GM19240 (cell line): ENCODE measurements around the gene UVRAG.
"Not testable (repeated sequence)": the region's sequence is repeated elsewhere in the genome, so short reads cannot be mapped to it uniquely, and the experiment has no call there.

Source experiments
- DNase-seq: peaks from one replicate; pipeline ENCODE4 v3.0.0; 2011; ENCODE audit warnings: low spot score; ENCODE audit not compliant: insufficient read length

UVRAG gene

GRCh38 chr11:75946531-75947530, 131.8 kb downstream of the UVRAG start:
- no peak for DNase-seq

- no peak for DNase-seq
Observed at GRCh38 chr11:75949023-75949672, 134.1 kb downstream of the UVRAG start.

GRCh38 chr11:75950141-75950540, 135.1 kb downstream of the UVRAG start:
- DNase-seq = no peak

- DNase-seq = no peak
Observed at GRCh38 chr11:75954039-75954438, 139.0 kb downstream of the UVRAG start.

GRCh38 chr11:75955443-75955842, 140.4 kb downstream of the UVRAG start:
- no peak for DNase-seq

- no peak for DNase-seq
Observed at GRCh38 chr11:75959540-75959939, 144.5 kb downstream of the UVRAG start.

GRCh38 chr11:75964071-75964470, 149.1 kb downstream of the UVRAG start:
- no peak for DNase-seq

GRCh38 chr11:75966537-75967287, 151.7 kb downstream of the UVRAG start:
- no peak for DNase-seq

GRCh38 chr11:75968021-75968625, 153.1 kb downstream of the UVRAG start:
- no peak for DNase-seq

- DNase-seq = no peak
Observed at GRCh38 chr11:75969626-75970308, 154.8 kb downstream of the UVRAG start.

- DNase-seq = not testable (repeated sequence)
Observed at GRCh38 chr11:75973710-75974109, 158.7 kb downstream of the UVRAG start.

GRCh38 chr11:75979075-75979474, 164.1 kb downstream of the UVRAG start:
- not testable (repeated sequence) for DNase-seq

- not testable (repeated sequence) for DNase-seq
Observed at GRCh38 chr11:75979479-75980027, 164.5 kb downstream of the UVRAG start.

- no peak for DNase-seq
Observed at GRCh38 chr11:75980031-75980430, 165.0 kb downstream of the UVRAG start.

- DNase-seq = no peak
Observed at GRCh38 chr11:75981546-75981945, 166.5 kb downstream of the UVRAG start.

GRCh38 chr11:75982309-75982708, 167.3 kb downstream of the UVRAG start:
- no peak for DNase-seq

- no peak for DNase-seq
Observed at GRCh38 chr11:75986966-75987365, 172.0 kb downstream of the UVRAG start.

GRCh38 chr11:75993126-75993525, 178.1 kb downstream of the UVRAG start:
- no peak for DNase-seq

- no peak for DNase-seq
Observed at GRCh38 chr11:75994616-75995015, 179.6 kb downstream of the UVRAG start.
